Stimulated activated naive CD8-positive, alpha-beta T cell treated with anti-CD3 and anti-CD28 coated beads, Interleukin-15, amount 100 ng/mL, for 72 hours (primary cell): ENCODE data around the gene MEGF6.
A peak's percentile ranks its signal among the peaks of the same experiment; 100 is the strongest.
"Not testable (repeated sequence)": the region's sequence is repeated elsewhere in the genome, so short reads cannot be mapped to it uniquely, and the experiment has no call there.

Source experiments
- ATAC-seq: fragments of 150-1000 bp; cut with Tn5 transposase; 2 replicates; pipeline ENCODE4 v1.10.0; 2021; ENCODE audit warnings: mild to moderate bottlenecking, moderate library complexity
- DNase-seq, 2 donors: peaks; one replicate each; pipeline ENCODE4 v3.0.0; 2021 to 2022
- H3K27ac Mint-ChIP-seq, 2 donors: one replicate each; pipeline ENCODE4 v1.8.0; 2022; ENCODE audit warnings: mild to moderate bottlenecking in 2 of 2, mixed read lengths in 2 of 2, moderate library complexity in 2 of 2
- H3K27me3 Mint-ChIP-seq: one replicate; pipeline ENCODE4 v1.8.0; 2022; ENCODE audit warnings: mixed read lengths
- H3K4me1 Mint-ChIP-seq: one replicate; pipeline ENCODE4 v1.8.0; 2022; ENCODE audit warnings: mild to moderate bottlenecking, mixed read lengths
- H3K4me3 Mint-ChIP-seq, 2 donors: one replicate each; pipeline ENCODE4 v1.8.0; 2022; ENCODE audit warnings: mild to moderate bottlenecking in 2 of 2, mixed read lengths in 2 of 2, moderate library complexity in 1 of 2
- H3K9me3 Mint-ChIP-seq, 2 donors: one replicate each; pipeline ENCODE4 v1.8.0; 2022; ENCODE audit warnings: mixed read lengths in 2 of 2

Gene MEGF6

GRCh38 chr1:3598051-3598491, 13.2 kb downstream of the MEGF6 start:
- no peaks in the 10 kb centered on the region for H3K27me3 Mint-ChIP-seq
- peak overlapping the region; percentile 67 to 93 for H3K27ac Mint-ChIP-seq
- peak; percentile 2 for ATAC-seq
- peaks cover 38% of the 10 kb centered on the region for H3K4me1 Mint-ChIP-seq
- no peak for DNase-seq
- no peaks in the 10 kb centered on the region for H3K9me3 Mint-ChIP-seq
- H3K4me3 Mint-ChIP-seq = peak overlapping the region; percentile 78 to 82

GRCh38 chr1:3597599-3597964, 13.7 kb downstream of the MEGF6 start:
- Mint-ChIP-seq H3K4me1 (peaks cover 38% of the 10 kb centered on the region), H3K27ac (peak overlapping the region; percentile 82 to 93), H3K4me3 (peak overlapping the region; percentile 78 to 82), H3K27me3 (no peaks in the 10 kb centered on the region), H3K9me3 (no peaks in the 10 kb centered on the region)
- ATAC-seq = peak; percentile 39
- DNase-seq = no peak

- DNase-seq (no peak), ATAC-seq (peak; percentile 21)
- peak overlapping the region; percentile 78 to 82 for H3K4me3 Mint-ChIP-seq
- peaks cover 38% of the 10 kb centered on the region for H3K4me1 Mint-ChIP-seq
- peak overlapping the region in 1 of 2 donors; percentile 82 for H3K27ac Mint-ChIP-seq
- H3K9me3 Mint-ChIP-seq = no peaks in the 10 kb centered on the region
- H3K27me3 Mint-ChIP-seq = no peaks in the 10 kb centered on the region
Observed at GRCh38 chr1:3596663-3597598, 14.4 kb downstream of the MEGF6 start.

GRCh38 chr1:3595949-3596348, 15.4 kb downstream of the MEGF6 start:
- ATAC-seq = no peak
- H3K27ac Mint-ChIP-seq = peak overlapping the region in 1 of 2 donors; percentile 80
- no peaks in the 10 kb centered on the region for H3K27me3 Mint-ChIP-seq
- no peak overlapping the region for H3K4me3 Mint-ChIP-seq
- H3K9me3 Mint-ChIP-seq = no peaks in the 10 kb centered on the region
- no peak for DNase-seq
- peaks cover 38% of the 10 kb centered on the region for H3K4me1 Mint-ChIP-seq

- Mint-ChIP-seq H3K4me1 (peaks cover 38% of the 10 kb centered on the region), H3K9me3 (no peaks in the 10 kb centered on the region), H3K4me3 (no peak overlapping the region), H3K27ac (no peak overlapping the region), H3K27me3 (no peaks in the 10 kb centered on the region)
- ATAC-seq (no peak), DNase-seq (no peak)
Observed at GRCh38 chr1:3594706-3595377, 16.5 kb downstream of the MEGF6 start.

- no peak for DNase-seq
- peak overlapping the region in 1 of 2 donors; percentile 29 for H3K27ac Mint-ChIP-seq
Observed at GRCh38 chr1:3593745-3594144, 17.6 kb downstream of the MEGF6 start.

GRCh38 chr1:3593334-3593733, 18.0 kb downstream of the MEGF6 start:
- Mint-ChIP-seq H3K27me3 (no peaks in the 10 kb centered on the region), H3K9me3 (no peaks in the 10 kb centered on the region), H3K27ac (no peak overlapping the region), H3K4me3 (no peak overlapping the region), H3K4me1 (peaks cover 24% of the 10 kb centered on the region)
- DNase-seq = no peak
- no peak for ATAC-seq

More at GRCh38 chr1:3593745-3594144, 17.6 kb downstream of the MEGF6 start:
- H3K27me3 Mint-ChIP-seq = no peaks in the 10 kb centered on the region
- no peak overlapping the region for H3K4me3 Mint-ChIP-seq
- no peak for ATAC-seq
- peaks cover 28% of the 10 kb centered on the region for H3K4me1 Mint-ChIP-seq
- no peaks in the 10 kb centered on the region for H3K9me3 Mint-ChIP-seq

GRCh38 chr1:3590951-3591865, 20.1 kb downstream of the MEGF6 start:
- no peak for ATAC-seq
- no peak overlapping the region for H3K4me3 Mint-ChIP-seq

GRCh38 chr1:3590139-3590763, 21.1 kb downstream of the MEGF6 start:
- no peaks in the 10 kb centered on the region for H3K27me3 Mint-ChIP-seq
- ATAC-seq = no peak
- H3K27ac Mint-ChIP-seq = no peak overlapping the region
- no peaks in the 10 kb centered on the region for H3K9me3 Mint-ChIP-seq
- H3K4me3 Mint-ChIP-seq = no peak overlapping the region
- H3K4me1 Mint-ChIP-seq = peaks cover 7% of the 10 kb centered on the region
- no peak for DNase-seq

More at GRCh38 chr1:3590951-3591865, 20.1 kb downstream of the MEGF6 start:
- DNase-seq = no peak
- H3K9me3 Mint-ChIP-seq = no peaks in the 10 kb centered on the region
- H3K4me1 Mint-ChIP-seq = peaks cover 7% of the 10 kb centered on the region
- no peaks in the 10 kb centered on the region for H3K27me3 Mint-ChIP-seq
- no peak overlapping the region for H3K27ac Mint-ChIP-seq

GRCh38 chr1:3588395-3588794, 22.9 kb downstream of the MEGF6 start:
- Mint-ChIP-seq H3K4me1 (no peaks in the 10 kb centered on the region), H3K27ac (no peak overlapping the region), H3K4me3 (no peak overlapping the region), H3K9me3 (no peaks in the 10 kb centered on the region), H3K27me3 (no peaks in the 10 kb centered on the region)
- DNase-seq = no peak
- ATAC-seq = no peak

- Mint-ChIP-seq H3K27ac (no peak overlapping the region), H3K4me3 (no peak overlapping the region), H3K9me3 (no peaks in the 10 kb centered on the region), H3K4me1 (no peaks in the 10 kb centered on the region), H3K27me3 (no peaks in the 10 kb centered on the region)
- no peak for DNase-seq
- no peak for ATAC-seq
Observed at GRCh38 chr1:3586986-3587759, 24.1 kb downstream of the MEGF6 start.

- H3K27me3 Mint-ChIP-seq = no peaks in the 10 kb centered on the region
- no peak for DNase-seq
- ATAC-seq = no peak
- H3K4me1 Mint-ChIP-seq = no peaks in the 10 kb centered on the region
- H3K4me3 Mint-ChIP-seq = no peak overlapping the region
- no peak overlapping the region for H3K27ac Mint-ChIP-seq
- no peaks in the 10 kb centered on the region for H3K9me3 Mint-ChIP-seq
Observed at GRCh38 chr1:3585940-3586568, 25.3 kb downstream of the MEGF6 start.

- not testable (repeated sequence) for DNase-seq, ATAC-seq, H3K27ac Mint-ChIP-seq, H3K27me3 Mint-ChIP-seq, H3K4me1 Mint-ChIP-seq, H3K9me3 Mint-ChIP-seq, H3K4me3 Mint-ChIP-seq
Observed at GRCh38 chr1:3585353-3585868, 25.9 kb downstream of the MEGF6 start.

GRCh38 chr1:3584915-3585314, 26.4 kb downstream of the MEGF6 start:
- Mint-ChIP-seq H3K4me1 (no peaks in the 10 kb centered on the region), H3K27ac (no peak overlapping the region), H3K9me3 (no peaks in the 10 kb centered on the region), H3K4me3 (no peak overlapping the region), H3K27me3 (no peaks in the 10 kb centered on the region)
- ATAC-seq = peak; percentile 69
- DNase-seq = peak in 1 of 2 donors; percentile 28
